Endothelial cell (in vitro differentiated cells): ENCODE measurements around the gene SGTA. TPM values are rescaled to one million over a fixed set of nuclear protein-coding genes. Genes with fewer than 3 reads are reported as not detected.

Experiments
- DNase-seq: peaks from one replicate; pipeline ENCODE4 v3.0.0; 2021; ENCODE audit warnings: low spot score
- H3K27ac Mint-ChIP-seq: one replicate; pipeline ENCODE4 v1.8.0; 2021; ENCODE audit warnings: mixed read lengths, inconsistent platforms; ENCODE audit not compliant: unreplicated experiment
- H3K27me3 Mint-ChIP-seq: one replicate; pipeline ENCODE4 v1.8.0; 2021; ENCODE audit warnings: mild to moderate bottlenecking, moderate library complexity, mixed read lengths, inconsistent platforms; ENCODE audit not compliant: unreplicated experiment
- H3K36me3 Mint-ChIP-seq: one replicate; pipeline ENCODE4 v1.8.0; 2021; ENCODE audit warnings: mild to moderate bottlenecking, low read depth, mixed read lengths, inconsistent platforms; ENCODE audit not compliant: unreplicated experiment
- H3K4me1 Mint-ChIP-seq: one replicate; pipeline ENCODE4 v1.8.0; 2021; ENCODE audit warnings: mild to moderate bottlenecking, mixed read lengths, inconsistent platforms; ENCODE audit not compliant: unreplicated experiment
- H3K4me3 Mint-ChIP-seq: one replicate; pipeline ENCODE4 v1.8.0; 2021; ENCODE audit warnings: mild to moderate bottlenecking, mixed read lengths, inconsistent platforms; ENCODE audit not compliant: unreplicated experiment
- H3K9me3 Mint-ChIP-seq: one replicate; pipeline ENCODE4 v1.8.0; 2021; ENCODE audit warnings: mixed read lengths, inconsistent platforms; ENCODE audit not compliant: unreplicated experiment
- CTCF ChIP-seq: fragments of 200-600 bp; sonication (generic); IDR thresholded peaks from one replicate; pipeline ENCODE4 v1.5.0; 2021; ENCODE audit warnings: antibody characterized with exemption; ENCODE audit not compliant: unreplicated experiment
- total RNA-seq: library from RNA; stranded (reverse); fragmentation: NEBNext Ultra II Directional; extraction: Animal tissue kit (Norgen Biotek cat#: 25700); gene quantifications from one replicate; pipeline ENCODE4 v1.2.1, GENCODE V29; 2021; ENCODE audit not compliant: unreplicated experiment

The SGTA gene
- total RNA-seq, 1 donor from 2014 or later, result 60.4 TPM

DNA sequence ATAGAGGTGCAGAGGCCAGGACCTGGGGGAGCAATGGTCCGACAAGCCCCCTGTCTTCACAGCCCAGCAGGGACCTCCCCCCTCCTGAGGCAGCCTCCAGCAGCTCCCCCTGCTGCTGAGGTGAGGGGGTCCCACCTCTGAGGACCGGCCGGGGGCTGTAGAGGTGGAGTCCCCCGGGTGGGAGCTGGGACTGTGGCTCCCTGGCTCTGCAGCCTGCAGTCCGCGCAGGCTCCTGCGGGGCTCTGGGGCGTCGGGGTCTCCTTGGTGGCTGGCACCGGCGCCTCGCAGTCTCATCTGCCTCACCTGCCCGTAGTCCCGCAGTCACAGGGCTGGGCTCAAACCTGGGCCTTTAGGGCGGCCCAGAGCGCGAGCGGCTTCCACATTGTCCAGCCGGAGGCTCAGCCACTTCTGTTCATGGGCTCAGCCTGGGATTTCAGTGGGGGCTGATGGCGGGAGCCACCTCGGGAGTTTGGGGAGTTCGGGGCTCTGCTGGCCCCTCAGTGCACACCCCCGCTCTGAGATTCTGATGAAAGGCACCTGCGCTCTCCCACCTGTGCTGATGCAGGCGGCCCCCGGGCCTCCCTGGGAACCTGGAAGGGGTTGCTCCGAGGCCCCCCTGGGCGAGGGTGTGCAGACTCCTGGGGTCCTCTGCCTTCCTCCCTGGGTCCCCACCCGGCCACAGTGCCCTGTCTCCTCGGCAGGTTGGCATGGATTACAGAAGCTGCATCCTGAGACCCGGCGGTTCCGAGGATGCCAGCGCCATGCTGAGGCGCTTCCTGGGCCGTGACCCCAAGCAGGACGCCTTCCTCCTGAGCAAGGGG is 29.6 kb upstream of the SGTA start:
- H3K27me3 Mint-ChIP-seq, result peaks cover 2% of the 10 kb centered on the region
- H3K9me3 Mint-ChIP-seq, result no peaks in the 10 kb centered on the region
- no peak for DNase-seq
- H3K4me3 Mint-ChIP-seq, result no peak overlapping the region
- no peak for TF ChIP-seq CTCF
- peaks cover 8% of the 10 kb centered on the region for H3K36me3 Mint-ChIP-seq
- no peak overlapping the region for H3K27ac Mint-ChIP-seq
- H3K4me1 Mint-ChIP-seq, result no peaks in the 10 kb centered on the region

GRCh38 chr19:2811735-2812413 is 28.8 kb upstream of the SGTA start:
- Mint-ChIP-seq H3K27me3 (no peaks in the 10 kb centered on the region), H3K9me3 (no peaks in the 10 kb centered on the region), H3K4me3 (no peak overlapping the region), H3K27ac (no peak overlapping the region), H3K4me1 (no peaks in the 10 kb centered on the region), H3K36me3 (peaks cover 8% of the 10 kb centered on the region)
- TF ChIP-seq CTCF, result no peak
- no peak for DNase-seq

DNA sequence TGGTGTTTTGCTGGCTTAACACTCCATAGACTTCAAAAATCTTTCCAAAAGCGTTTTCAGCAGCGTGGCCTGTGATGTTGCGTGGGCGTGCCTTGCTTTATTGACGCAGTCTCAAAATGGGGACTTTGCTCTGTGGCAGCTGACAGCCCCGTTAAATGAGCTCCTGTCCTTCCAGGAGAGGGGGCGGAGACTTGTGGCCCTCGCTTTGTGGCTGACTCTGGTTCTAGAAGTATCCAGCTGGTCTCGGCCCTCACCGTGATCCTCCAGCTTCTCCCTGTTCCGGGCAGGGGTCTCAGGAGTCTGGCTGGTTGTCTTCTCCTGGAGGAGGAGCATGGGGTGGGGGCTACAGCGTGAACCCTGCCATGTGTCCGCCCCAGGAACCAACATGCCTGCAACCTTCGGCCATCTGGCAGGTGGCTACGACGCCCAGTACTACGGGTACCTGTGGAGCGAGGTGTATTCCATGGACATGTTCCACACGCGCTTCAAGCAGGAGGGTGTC is 28.2 kb upstream of the SGTA start:
- no peaks in the 10 kb centered on the region for H3K9me3 Mint-ChIP-seq
- DNase-seq, result no peak
- H3K36me3 Mint-ChIP-seq, result peaks cover 8% of the 10 kb centered on the region
- H3K4me1 Mint-ChIP-seq, result no peaks in the 10 kb centered on the region
- no peak for TF ChIP-seq CTCF
- no peak overlapping the region for H3K4me3 Mint-ChIP-seq
- H3K27me3 Mint-ChIP-seq, result no peaks in the 10 kb centered on the region
- no peak overlapping the region for H3K27ac Mint-ChIP-seq

GRCh38 chr19:2810141-2811091 is 27.3 kb upstream of the SGTA start:
- TF ChIP-seq CTCF, result no peak
- H3K27me3 Mint-ChIP-seq, result peaks cover 2% of the 10 kb centered on the region
- no peaks in the 10 kb centered on the region for H3K4me1 Mint-ChIP-seq
- H3K9me3 Mint-ChIP-seq, result no peaks in the 10 kb centered on the region
- no peak for DNase-seq
- no peak overlapping the region for H3K4me3 Mint-ChIP-seq
- peaks cover 8% of the 10 kb centered on the region for H3K36me3 Mint-ChIP-seq
- no peak overlapping the region for H3K27ac Mint-ChIP-seq
